Esophagus muscularis mucosa (tissue), 4 donors: ENCODE measurements around the gene TPBG.

Experiments
- EP300 ChIP-seq: sonication (generic); formaldehyde crosslinking; IDR thresholded peaks from one replicate; pipeline ENCODE4 v1.6.1; 2017; ENCODE audit warnings: antibody characterized with exemption
- POLR2A ChIP-seq: fragments of 450-650 bp; IDR thresholded peaks from one replicate; pipeline ENCODE4 v1.6.1; 2017; ENCODE audit warnings: antibody characterized with exemption, moderate library complexity, mild to moderate bottlenecking, low read depth
- POLR2AphosphoS5 ChIP-seq, 2 donors: sonication (generic); formaldehyde crosslinking; IDR thresholded peaks; one replicate each; pipeline ENCODE4 v1.6.1; 2017; ENCODE audit warnings: antibody characterized with exemption in 2 of 2
- TF ChIP-seq, protein P1 (sequence below), 3 experiments: fragments of 200-600 bp in 2 of 3; fragments of 450-650 bp in 1 of 3; sonication (generic) in 2 of 3; IDR thresholded peaks; one replicate each; pipeline ENCODE4 v1.5.1; 2017 to 2019; ENCODE audit warnings: antibody characterized with exemption in 3 of 3, mild to moderate bottlenecking in 2 of 3, moderate library complexity in 1 of 3

- TF ChIP-seq, protein P1, sequence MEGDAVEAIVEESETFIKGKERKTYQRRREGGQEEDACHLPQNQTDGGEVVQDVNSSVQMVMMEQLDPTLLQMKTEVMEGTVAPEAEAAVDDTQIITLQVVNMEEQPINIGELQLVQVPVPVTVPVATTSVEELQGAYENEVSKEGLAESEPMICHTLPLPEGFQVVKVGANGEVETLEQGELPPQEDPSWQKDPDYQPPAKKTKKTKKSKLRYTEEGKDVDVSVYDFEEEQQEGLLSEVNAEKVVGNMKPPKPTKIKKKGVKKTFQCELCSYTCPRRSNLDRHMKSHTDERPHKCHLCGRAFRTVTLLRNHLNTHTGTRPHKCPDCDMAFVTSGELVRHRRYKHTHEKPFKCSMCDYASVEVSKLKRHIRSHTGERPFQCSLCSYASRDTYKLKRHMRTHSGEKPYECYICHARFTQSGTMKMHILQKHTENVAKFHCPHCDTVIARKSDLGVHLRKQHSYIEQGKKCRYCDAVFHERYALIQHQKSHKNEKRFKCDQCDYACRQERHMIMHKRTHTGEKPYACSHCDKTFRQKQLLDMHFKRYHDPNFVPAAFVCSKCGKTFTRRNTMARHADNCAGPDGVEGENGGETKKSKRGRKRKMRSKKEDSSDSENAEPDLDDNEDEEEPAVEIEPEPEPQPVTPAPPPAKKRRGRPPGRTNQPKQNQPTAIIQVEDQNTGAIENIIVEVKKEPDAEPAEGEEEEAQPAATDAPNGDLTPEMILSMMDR (IDR thresholded peaks at IDR 0.05): no peak
- TF ChIP-seq POLR2A (no peak), EP300 (no peak), POLR2AphosphoS5 (IDR thresholded peaks at IDR 0.05) (no peak)
These were observed 1.5 kb upstream of the TPBG start for GRCh38 chr6:82362144-82362543.
